Cardiac fibroblast (primary cell): ENCODE results near the gene GRIK5.
A peak's percentile ranks its signal among the peaks of the same experiment; 100 is the strongest.

Source experiments
- DNase-seq, 2 donors: peaks; one replicate each; pipeline versions ENCODE4 v3.0.0 to v3.0.0-alpha.2; 2010; ENCODE audit warnings: low read depth in 2 of 2
- H3K4me3 ChIP-seq, 2 donors: replicated peaks in 1 of 2; 1 replicate in 1 of 2; 2 replicates in 1 of 2; pipeline ENCODE4 v1.5.1; 2011; ENCODE audit warnings: low read depth in 2 of 2, low read length in 2 of 2, mild to moderate bottlenecking in 2 of 2, moderate library complexity in 1 of 2
- CTCF ChIP-seq: IDR thresholded peaks from one replicate; pipeline ENCODE4 v1.5.1; 2011; ENCODE audit warnings: low read depth, mild to moderate bottlenecking, low read length, inconsistent platforms

Gene GRIK5

GRCh38 chr19:42068756-42069571 lies 1.0 kb downstream of the GRIK5 start:
- no peak overlapping the region for H3K4me3 ChIP-seq
- no peak for DNase-seq
- no peak for TF ChIP-seq CTCF

GRCh38 chr19:42068361-42068755 lies 1.6 kb downstream of the GRIK5 start:
- no peak for TF ChIP-seq CTCF
- H3K4me3 ChIP-seq = no peak overlapping the region
- DNase-seq = no peak

GRCh38 chr19:42067315-42067888 lies 2.6 kb downstream of the GRIK5 start:
- no peak overlapping the region for H3K4me3 ChIP-seq
- no peak for TF ChIP-seq CTCF
- DNase-seq = no peak

- H3K4me3 ChIP-seq = no peak overlapping the region
- DNase-seq = peak; percentile 17 to 27
- TF ChIP-seq CTCF = no peak
These were observed 3.8 kb downstream of the GRIK5 start for GRCh38 chr19:42066075-42066754.

- no peak overlapping the region for H3K4me3 ChIP-seq
- TF ChIP-seq CTCF = no peak
- DNase-seq = no peak
These were observed 4.5 kb downstream of the GRIK5 start for GRCh38 chr19:42065511-42065910.

GRCh38 chr19:42065051-42065450 lies 5.0 kb downstream of the GRIK5 start:
- TF ChIP-seq CTCF = no peak
- no peak overlapping the region for H3K4me3 ChIP-seq
- no peak for DNase-seq
